GM12878 (cell line): ENCODE results near the gene SEC22C. TPM values are rescaled to one million over a fixed set of nuclear protein-coding genes. Genes with fewer than 3 reads are reported as not detected.
A peak's percentile ranks its signal among the peaks of the same experiment; 100 is the strongest.

Experiments used
- ATAC-seq: fragments of 200-7000 bp; cut with Tn5 transposase; 3 replicates; pipeline ENCODE4 v1.9.1; 2020; ENCODE audit warnings: mild to moderate bottlenecking, moderate library complexity
- BruUV-seq: library from RNA; stranded (reverse); fragments of 400-500 nt; replicated peaks from 2 replicates; lab custom pipeline; 2021; lab: Mats Ljungman, UMichigan
- CTCF ChIA-PET: fragments of 300-600 bp; sonication (Branson Sonifier 250); formaldehyde crosslinking; extraction: SDS; loops from one replicate; lab custom pipeline; 2021; ENCODE audit warnings: inconsistent platforms; lab: Yijun Ruan, JAX
- POLR2A ChIA-PET: fragments of 350-600 bp; formaldehyde crosslinking; extraction: SDS; loops from one replicate; lab custom pipeline; 2021; ENCODE audit warnings: inconsistent platforms; lab: Charles Lee
- RAD21 ChIA-PET: fragments of 300-600 bp; sonication (Branson Sonifier 250); formaldehyde crosslinking; loops from one replicate; lab custom pipeline; 2023; ENCODE audit warnings: antibody characterized with exemption; ENCODE audit not compliant: unreplicated experiment; lab: Charles Lee
- SMC1A ChIA-PET: fragments of 300-600 bp; sonication (Branson Sonifier 250); formaldehyde crosslinking; loops from one replicate; lab custom pipeline; 2023; ENCODE audit not compliant: unreplicated experiment, uncharacterized antibody; lab: Charles Lee
- DNase-seq: peaks from one replicate; pipeline ENCODE4 v3.0.0-alpha.2; 2011; ENCODE audit warnings: low read depth, low spot score
- FAIRE-seq: peaks from 3 replicates; lab custom pipeline; 2011; peaks lifted over from hg19 to GRCh38; lab: Jason Lieb, UNC
- H2AFZ ChIP-seq: 2 replicates; pipeline ENCODE4 v1.6.0; 2011; ENCODE audit warnings: low read depth, low read length, control low read depth; ENCODE audit not compliant: control insufficient read depth
- H3K27ac ChIP-seq: 2 replicates; pipeline ENCODE4 v1.5.1; 2011; ENCODE audit warnings: control low read depth; ENCODE audit not compliant: control insufficient read depth, insufficient read depth
- H3K27me3 ChIP-seq, 2 experiments: replicated peaks in 1 of 2; 2 replicates each; pipeline versions ENCODE4 v1.6.0 to v1.6.1; 2011; ENCODE audit warnings: low read length in 1 of 2; ENCODE audit not compliant: control insufficient read depth in 2 of 2, insufficient read depth in 2 of 2
- H3K36me3 ChIP-seq, 2 experiments: 2 replicates each; pipeline ENCODE4 v1.5.1; 2011; ENCODE audit warnings: low read length in 1 of 2; ENCODE audit not compliant: control insufficient read depth in 2 of 2, insufficient read depth in 2 of 2
- H3K4me1 ChIP-seq: 2 replicates; pipeline ENCODE4 v1.6.1; 2011; ENCODE audit warnings: mild to moderate bottlenecking, low read length, moderate library complexity, mixed read lengths; ENCODE audit not compliant: control insufficient read depth, insufficient read depth
- H3K4me2 ChIP-seq: 2 replicates; pipeline ENCODE4 v1.6.0; 2011; ENCODE audit warnings: control low read depth; ENCODE audit not compliant: control insufficient read depth, insufficient read depth
- H3K4me3 ChIP-seq: fragments of 200-600 bp; sonication (generic); 2 replicates; pipeline ENCODE4 v1.5.1; 2016
- H3K79me2 ChIP-seq: 2 replicates; pipeline ENCODE4 v1.6.0; 2011; ENCODE audit warnings: low read length; ENCODE audit not compliant: control insufficient read depth, insufficient read depth
- H3K9ac ChIP-seq: 2 replicates; pipeline ENCODE4 v1.8.0; 2011; ENCODE audit warnings: low read length, control low read depth, mixed read lengths; ENCODE audit not compliant: control insufficient read depth, insufficient read depth
- H3K9me3 ChIP-seq: replicated peaks from 3 replicates; pipeline ENCODE4 v1.5.1; 2011; ENCODE audit warnings: mild to moderate bottlenecking, low read length; ENCODE audit not compliant: control insufficient read depth, insufficient read depth
- H4K20me1 ChIP-seq: 2 replicates; pipeline ENCODE4 v1.6.0; 2011; ENCODE audit not compliant: control insufficient read depth, insufficient read depth
- MTA2 ChIP-seq: fragments of 450-650 bp; IDR thresholded peaks from 2 replicates; pipeline ENCODE4 v1.6.1; 2016; ENCODE audit warnings: low read depth, mild to moderate bottlenecking, moderate library complexity
- RAD21 ChIP-seq: IDR thresholded peaks from 2 replicates; pipeline ENCODE4 v1.6.1; 2011; ENCODE audit warnings: mild to moderate bottlenecking, low read depth, low read length, moderate library complexity; ENCODE audit not compliant: insufficient read depth
- SMC3 ChIP-seq: IDR thresholded peaks from 2 replicates; pipeline ENCODE4 v1.6.1; 2011; ENCODE audit warnings: low read length, improper control_type of control experiment, borderline replicate concordance
- TAF1 ChIP-seq: IDR thresholded peaks from 2 replicates; pipeline ENCODE4 v1.6.1; 2011; ENCODE audit warnings: mild to moderate bottlenecking, low read depth, low read length, borderline replicate concordance
- ZNF384 ChIP-seq: IDR thresholded peaks from 2 replicates; pipeline ENCODE4 v1.6.1; 2012; ENCODE audit warnings: low read depth, mild to moderate bottlenecking, low read length, improper control_type of control experiment, borderline replicate concordance
- WGBS: methylation state at CpG from one replicate; pipeline ENCODE4 v1.1.6; 2016; ENCODE audit warnings: low lambda C conversion rate; ENCODE audit not compliant: insufficient replicate concordance, insufficient coverage; ENCODE audit errors: missing lambda C conversion rate; 5-methylcytosine and 5-hydroxymethylcytosine counted together
- in situ Hi-C: fragments of 300-500 bp; cut with MboI; formaldehyde crosslinking; loops from 9 replicates; pipeline ENCODE4 v1.14.3; 2018; ENCODE audit warnings: mixed read lengths
- intact Hi-C: fragments of 100-400 bp; cut with micrococcal nuclease; formaldehyde crosslinking; loops from one replicate; pipeline ENCODE4 v1.14.2; 2022; ENCODE audit not compliant: unreplicated experiment
- polyA plus RNA-seq, 11 experiments: library from polyadenylated mRNA; depleted of rRNA in 4 of 11; unstranded in 6 of 11; stranded (reverse) in 5 of 11; fragments of >200 nt; fragmentation: Nextera tagmentation in 4 of 11; fragmentation: Illumina TruSeq in 1 of 11; extraction: Ambion mirVana in 4 of 11; extraction: Trizol in 1 of 11; gene quantifications; 1 replicate in 1 of 11; 2 replicates in 10 of 11; pipeline versions ENCODE4 v1.2.1 to v1.2.3, GENCODE V29; 2011 to 2016; ENCODE audit warnings: inconsistent platforms in 2 of 11, missing spikeins in 2 of 11, low read depth in 1 of 11
- total RNA-seq, 4 experiments: library from RNA; depleted of rRNA in 3 of 4; stranded (reverse); fragments of >200 nt in 3 of 4; fragmentation: Illumina TruSeq in 1 of 4; extraction: Trizol in 1 of 4; gene quantifications; 2 replicates each; pipeline versions ENCODE4 v1.2.1 to v1.2.3, GENCODE V29; 2013 to 2021
- TF ChIP-seq, protein P1 (sequence below): fragments of 450-650 bp; IDR thresholded peaks from 2 replicates; pipeline ENCODE4 v1.6.1; 2016; ENCODE audit warnings: mild to moderate bottlenecking
- TF ChIP-seq, protein P2 (sequence below), 3 experiments: IDR thresholded peaks in 2 of 3; conservative IDR thresholded peaks in 1 of 3; 2 replicates each; pipeline ENCODE4 v1.5.1; 2011; ENCODE audit warnings: low read depth in 3 of 3, low read length in 3 of 3, mild to moderate bottlenecking in 3 of 3, control low read depth in 2 of 3, moderate library complexity in 2 of 3, inconsistent platforms in 1 of 3, mixed read lengths in 1 of 3; ENCODE audit not compliant: control insufficient read depth in 2 of 3, insufficient read depth in 1 of 3; ENCODE audit errors: extremely low read depth in 1 of 3

The SEC22C gene
- total and polyA plus RNA-seq, 10 of the 15 experiments (the other 5 are each of a cell fraction or from before 2014, with no cell fraction given) = 15.6 to 47.0 (median 39.1) TPM

GRCh38 chr3:42535981-42536784, 45.6 kb downstream of the SEC22C start:
- in situ Hi-C loops (loop anchor here (5.0 kb wide), 1 partner anchor 289 kb away; no protein-coding TSS in a partner anchor), intact Hi-C loops (no loop called here)
- no peak for DNase-seq
- Histone ChIP-seq H4K20me1 (no peaks in the 10 kb centered on the region), H2AFZ (no peak overlapping the region), H3K27ac (no peak overlapping the region), H3K36me3 (no peaks in the 10 kb centered on the region), H3K4me1 (no peaks in the 10 kb centered on the region), H3K9ac (no peak overlapping the region), H3K4me3 (no peak overlapping the region), H3K79me2 (no peaks in the 10 kb centered on the region), H3K4me2 (no peak overlapping the region), H3K27me3 (no peaks in the 10 kb centered on the region), H3K9me3 (no peaks in the 10 kb centered on the region)
- RAD21 ChIA-PET = interaction anchor here (2.1 kb wide), 1 partner anchor 289 kb away, joined by 6 read pairs; no protein-coding TSS in a partner anchor
- ATAC-seq = peak; percentile 54
- BruUV-seq = no TSS peak
- POLR2A ChIA-PET = no interaction called here
- CTCF ChIA-PET = interaction anchor here (1.0 to 4.3 kb wide), 11 partner anchors 11 to 289 kb away, joined by 3 to 31 read pairs (median 3); no protein-coding TSS in a partner anchor
- 72% methylated on average over 25 of the region's 35 CpGs for WGBS
- FAIRE-seq = no peak
- TF ChIP-seq, protein P1, sequence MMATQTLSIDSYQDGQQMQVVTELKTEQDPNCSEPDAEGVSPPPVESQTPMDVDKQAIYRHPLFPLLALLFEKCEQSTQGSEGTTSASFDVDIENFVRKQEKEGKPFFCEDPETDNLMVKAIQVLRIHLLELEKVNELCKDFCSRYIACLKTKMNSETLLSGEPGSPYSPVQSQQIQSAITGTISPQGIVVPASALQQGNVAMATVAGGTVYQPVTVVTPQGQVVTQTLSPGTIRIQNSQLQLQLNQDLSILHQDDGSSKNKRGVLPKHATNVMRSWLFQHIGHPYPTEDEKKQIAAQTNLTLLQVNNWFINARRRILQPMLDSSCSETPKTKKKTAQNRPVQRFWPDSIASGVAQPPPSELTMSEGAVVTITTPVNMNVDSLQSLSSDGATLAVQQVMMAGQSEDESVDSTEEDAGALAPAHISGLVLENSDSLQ = peak; percentile 54
- TF ChIP-seq TAF1 (no peak), SMC3 (peak; percentile 31; the same call in 1 of the 2 replicates), RAD21 (peak; percentile 46), ZNF384 (no peak), MTA2 (no peak)
- TF ChIP-seq, protein P2, sequence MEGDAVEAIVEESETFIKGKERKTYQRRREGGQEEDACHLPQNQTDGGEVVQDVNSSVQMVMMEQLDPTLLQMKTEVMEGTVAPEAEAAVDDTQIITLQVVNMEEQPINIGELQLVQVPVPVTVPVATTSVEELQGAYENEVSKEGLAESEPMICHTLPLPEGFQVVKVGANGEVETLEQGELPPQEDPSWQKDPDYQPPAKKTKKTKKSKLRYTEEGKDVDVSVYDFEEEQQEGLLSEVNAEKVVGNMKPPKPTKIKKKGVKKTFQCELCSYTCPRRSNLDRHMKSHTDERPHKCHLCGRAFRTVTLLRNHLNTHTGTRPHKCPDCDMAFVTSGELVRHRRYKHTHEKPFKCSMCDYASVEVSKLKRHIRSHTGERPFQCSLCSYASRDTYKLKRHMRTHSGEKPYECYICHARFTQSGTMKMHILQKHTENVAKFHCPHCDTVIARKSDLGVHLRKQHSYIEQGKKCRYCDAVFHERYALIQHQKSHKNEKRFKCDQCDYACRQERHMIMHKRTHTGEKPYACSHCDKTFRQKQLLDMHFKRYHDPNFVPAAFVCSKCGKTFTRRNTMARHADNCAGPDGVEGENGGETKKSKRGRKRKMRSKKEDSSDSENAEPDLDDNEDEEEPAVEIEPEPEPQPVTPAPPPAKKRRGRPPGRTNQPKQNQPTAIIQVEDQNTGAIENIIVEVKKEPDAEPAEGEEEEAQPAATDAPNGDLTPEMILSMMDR (IDR thresholded peaks at IDR 0.05 in 2 of 3, conservative IDR thresholded peaks at IDR 0.05 in 1 of 3; ENCODE audit: control insufficient read depth in 2 of 3, extremely low read depth in 1 of 3, insufficient read depth in 1 of 3, low read depth in 3 of 3, low read length in 3 of 3) = peak; percentile 31 to 54 (median 47)
- SMC1A ChIA-PET = interaction anchor here (1.0 to 2.5 kb wide), 2 partner anchors 60 to 289 kb away, joined by 3 to 14 read pairs; no protein-coding TSS in a partner anchor
